Loucy (cell line): ENCODE results near the gene LACTB.

Experiments used
- H2AFZ ChIP-seq: fragments of 200-600 bp; sonication (generic); 2 replicates; pipeline ENCODE4 v1.6.0; 2016; ENCODE audit warnings: antibody characterized with exemption, mild to moderate bottlenecking, low read length, moderate library complexity
- H3F3A ChIP-seq: fragments of 200-600 bp; 2 replicates; pipeline ENCODE4 v1.6.0; 2016; ENCODE audit warnings: antibody characterized with exemption, low read depth, mild to moderate bottlenecking
- H3K27me3 ChIP-seq: fragments of 200-600 bp; sonication (generic); 2 replicates; pipeline ENCODE4 v1.6.1; 2014; ENCODE audit warnings: low read length, mild to moderate bottlenecking; ENCODE audit not compliant: insufficient read depth, poor library complexity, severe bottlenecking
- H3K36me3 ChIP-seq: fragments of 200-600 bp; sonication (generic); 2 replicates; pipeline ENCODE4 v1.6.1; 2016; ENCODE audit warnings: low read length; ENCODE audit not compliant: insufficient read depth
- H3K4me1 ChIP-seq: fragments of 200-600 bp; sonication (generic); 2 replicates; pipeline ENCODE4 v1.5.1; 2014; ENCODE audit warnings: low read length, mild to moderate bottlenecking; ENCODE audit not compliant: insufficient read depth, poor library complexity, severe bottlenecking
- H3K4me2 ChIP-seq: fragments of 200-600 bp; sonication (generic); 2 replicates; pipeline ENCODE4 v1.6.0; 2014; ENCODE audit warnings: antibody characterized with exemption, low read length, low read depth, mild to moderate bottlenecking; ENCODE audit not compliant: poor library complexity, severe bottlenecking
- H3K4me3 ChIP-seq: fragments of 200-600 bp; sonication (generic); 2 replicates; pipeline ENCODE4 v1.5.1; 2014; ENCODE audit warnings: low read length, mild to moderate bottlenecking, mixed read lengths; ENCODE audit not compliant: poor library complexity, severe bottlenecking
- H3K79me2 ChIP-seq: fragments of 200-600 bp; sonication (generic); 2 replicates; pipeline ENCODE4 v1.6.1; 2014; ENCODE audit warnings: low read length; ENCODE audit not compliant: insufficient read depth
- H3K9ac ChIP-seq: fragments of 200-600 bp; sonication (generic); 2 replicates; pipeline ENCODE4 v1.6.0; 2014; ENCODE audit warnings: mild to moderate bottlenecking, low read depth, low read length, moderate library complexity; ENCODE audit not compliant: poor library complexity, severe bottlenecking
- H3K9me2 ChIP-seq: fragments of 200-600 bp; sonication (generic); replicated peaks from 2 replicates; pipeline ENCODE4 v1.6.1; 2016; ENCODE audit warnings: low read depth, low read length, mixed read lengths
- H3K9me3 ChIP-seq: fragments of 200-600 bp; sonication (generic); 2 replicates; pipeline ENCODE4 v1.6.1; 2014; ENCODE audit warnings: mild to moderate bottlenecking, antibody characterized with exemption, low read length, low read depth; ENCODE audit not compliant: insufficient read depth
- H4K20me1 ChIP-seq: fragments of 200-600 bp; sonication (generic); 2 replicates; pipeline ENCODE4 v1.6.0; 2014; ENCODE audit warnings: antibody characterized with exemption, low read length, mild to moderate bottlenecking; ENCODE audit not compliant: insufficient read depth, poor library complexity, severe bottlenecking
- EZH2phosphoT487 ChIP-seq: fragments of 200-600 bp; IDR thresholded peaks from 2 replicates; pipeline ENCODE4 v1.6.1; 2018; ENCODE audit warnings: antibody characterized with exemption, mild to moderate bottlenecking, moderate library complexity, borderline replicate concordance
- TF ChIP-seq, protein P1 (sequence below): fragments of 200-600 bp; sonication (generic); conservative IDR thresholded peaks from 2 replicates; pipeline ENCODE4 v1.5.1; 2014; ENCODE audit warnings: mild to moderate bottlenecking, antibody characterized with exemption, low read length

The LACTB gene

DNA sequence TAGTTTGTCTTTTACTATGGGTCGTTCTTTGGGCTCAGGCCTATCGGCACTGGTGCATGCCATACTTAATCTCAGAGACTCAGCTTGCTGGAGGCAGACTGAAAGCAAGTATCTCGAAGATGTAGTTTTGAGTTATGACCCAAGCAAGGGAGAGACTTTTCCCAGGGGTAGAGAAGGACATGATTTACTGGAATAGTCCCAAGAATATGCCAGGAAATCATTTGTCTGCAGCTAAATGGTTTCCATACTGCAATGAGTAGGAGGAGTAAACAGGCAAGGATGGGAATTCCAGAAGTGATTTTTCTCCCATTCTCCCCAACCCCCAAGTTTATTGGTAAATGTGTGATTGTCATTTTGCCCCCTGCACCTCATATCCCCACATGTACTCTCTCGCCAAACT lies 35.4 kb upstream of the LACTB start:
- no peak for TF ChIP-seq EZH2phosphoT487
- TF ChIP-seq, protein P1, sequence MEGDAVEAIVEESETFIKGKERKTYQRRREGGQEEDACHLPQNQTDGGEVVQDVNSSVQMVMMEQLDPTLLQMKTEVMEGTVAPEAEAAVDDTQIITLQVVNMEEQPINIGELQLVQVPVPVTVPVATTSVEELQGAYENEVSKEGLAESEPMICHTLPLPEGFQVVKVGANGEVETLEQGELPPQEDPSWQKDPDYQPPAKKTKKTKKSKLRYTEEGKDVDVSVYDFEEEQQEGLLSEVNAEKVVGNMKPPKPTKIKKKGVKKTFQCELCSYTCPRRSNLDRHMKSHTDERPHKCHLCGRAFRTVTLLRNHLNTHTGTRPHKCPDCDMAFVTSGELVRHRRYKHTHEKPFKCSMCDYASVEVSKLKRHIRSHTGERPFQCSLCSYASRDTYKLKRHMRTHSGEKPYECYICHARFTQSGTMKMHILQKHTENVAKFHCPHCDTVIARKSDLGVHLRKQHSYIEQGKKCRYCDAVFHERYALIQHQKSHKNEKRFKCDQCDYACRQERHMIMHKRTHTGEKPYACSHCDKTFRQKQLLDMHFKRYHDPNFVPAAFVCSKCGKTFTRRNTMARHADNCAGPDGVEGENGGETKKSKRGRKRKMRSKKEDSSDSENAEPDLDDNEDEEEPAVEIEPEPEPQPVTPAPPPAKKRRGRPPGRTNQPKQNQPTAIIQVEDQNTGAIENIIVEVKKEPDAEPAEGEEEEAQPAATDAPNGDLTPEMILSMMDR: no peak
- Histone ChIP-seq H3K4me3 (no peak overlapping the region), H2AFZ (no peak overlapping the region), H3K9ac (no peak overlapping the region), H3K36me3 (no peaks in the 10 kb centered on the region), H3K27me3 (no peaks in the 10 kb centered on the region), H3K4me2 (no peak overlapping the region), H3K79me2 (no peaks in the 10 kb centered on the region), H3K4me1 (peaks cover 22% of the 10 kb centered on the region), H3F3A (no peaks in the 10 kb centered on the region), H3K9me3 (no peaks in the 10 kb centered on the region), H4K20me1 (no peaks in the 10 kb centered on the region), H3K9me2 (no peaks in the 10 kb centered on the region)

DNA sequence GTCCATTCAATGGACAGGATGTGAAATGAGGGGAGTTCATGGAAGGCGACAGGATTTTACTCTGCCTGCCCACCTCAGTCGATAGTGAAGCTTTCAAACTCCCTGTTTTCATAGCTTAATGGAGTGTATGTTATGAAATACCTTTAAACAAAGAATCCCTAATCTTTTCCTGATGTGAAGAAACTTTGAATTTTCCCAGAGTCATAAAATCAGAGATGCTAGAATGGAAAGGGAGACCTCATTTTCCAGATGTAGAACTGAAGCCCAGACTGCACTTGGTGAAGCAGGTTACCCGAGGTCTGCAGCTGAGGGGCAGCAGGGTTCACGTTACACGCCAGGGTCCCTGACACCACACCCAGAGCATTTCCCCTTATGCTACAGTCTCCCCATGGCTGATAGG lies 34.7 kb upstream of the LACTB start:
- H4K20me1 ChIP-seq: no peaks in the 10 kb centered on the region
- no peaks in the 10 kb centered on the region for H3K9me2 ChIP-seq
- no peaks in the 10 kb centered on the region for H3F3A ChIP-seq
- H3K36me3 ChIP-seq: no peaks in the 10 kb centered on the region
- no peaks in the 10 kb centered on the region for H3K27me3 ChIP-seq
- no peaks in the 10 kb centered on the region for H3K79me2 ChIP-seq
- no peak overlapping the region for H2AFZ ChIP-seq
- H3K4me3 ChIP-seq: no peak overlapping the region
- H3K4me2 ChIP-seq: no peak overlapping the region
- no peaks in the 10 kb centered on the region for H3K9me3 ChIP-seq
- peaks cover 22% of the 10 kb centered on the region for H3K4me1 ChIP-seq
- no peak overlapping the region for H3K9ac ChIP-seq
- no peak for TF ChIP-seq EZH2phosphoT487

DNA sequence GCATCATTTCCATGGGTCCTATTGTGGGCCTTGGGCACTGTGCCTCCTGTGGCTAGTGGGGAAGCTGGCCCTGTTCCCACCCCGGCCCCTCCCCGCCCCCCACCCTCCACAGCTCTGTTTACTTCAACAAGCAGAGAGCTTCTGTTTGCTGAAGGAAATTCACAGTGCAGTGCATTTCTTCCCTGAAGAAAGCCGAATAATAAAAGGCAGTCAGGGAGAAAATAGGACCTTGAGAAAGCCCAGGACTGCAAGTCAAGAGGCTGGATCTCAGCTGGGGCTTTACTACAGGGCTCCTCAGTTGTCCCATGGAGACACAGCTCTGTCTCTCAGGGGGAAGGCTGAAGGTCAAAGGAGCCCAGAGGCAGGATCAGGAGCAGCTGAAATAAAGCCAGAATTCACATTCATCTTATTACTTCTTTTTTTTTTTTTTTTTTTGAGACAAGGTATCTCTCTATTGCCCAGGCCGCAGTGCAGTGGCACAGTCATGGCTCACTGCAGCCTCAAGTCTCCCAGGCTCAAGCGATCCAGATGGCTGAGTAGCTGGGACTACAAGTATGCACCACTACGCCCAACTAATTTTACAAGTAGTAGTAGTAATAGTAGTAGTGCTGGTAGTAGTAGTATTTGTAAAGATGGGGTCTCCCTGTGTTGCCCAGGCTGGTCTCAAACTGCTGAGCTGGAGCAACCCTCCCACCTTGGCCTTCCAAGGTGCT lies 33.0 kb upstream of the LACTB start:
- H3K4me1 ChIP-seq: peaks cover 22% of the 10 kb centered on the region
- no peaks in the 10 kb centered on the region for H3K79me2 ChIP-seq
- H3K9me2 ChIP-seq: no peaks in the 10 kb centered on the region
- TF ChIP-seq, protein P1: no peak
- TF ChIP-seq EZH2phosphoT487: no peak
- H3K4me2 ChIP-seq: peak overlapping the region; percentile 72
- H4K20me1 ChIP-seq: no peaks in the 10 kb centered on the region
- peak overlapping the region; percentile 39 for H3K4me3 ChIP-seq
- no peaks in the 10 kb centered on the region for H3K36me3 ChIP-seq
- H3K9ac ChIP-seq: peak overlapping the region; percentile 39
- H2AFZ ChIP-seq: peak overlapping the region; percentile 79; the same call in 1 of the 2 replicates
- no peaks in the 10 kb centered on the region for H3K27me3 ChIP-seq
- H3K9me3 ChIP-seq: no peaks in the 10 kb centered on the region
- H3F3A ChIP-seq: no peaks in the 10 kb centered on the region
